GM12878 (cell line): ENCODE results near the gene TBC1D22B. TPM values are rescaled to one million over a fixed set of nuclear protein-coding genes. Genes with fewer than 3 reads are reported as not detected.

Experiments
- ATAC-seq: fragments of 200-7000 bp; cut with Tn5 transposase; 3 replicates; pipeline ENCODE4 v1.9.1; 2020; ENCODE audit warnings: mild to moderate bottlenecking, moderate library complexity
- BruUV-seq: library from RNA; stranded (reverse); fragments of 400-500 nt; replicated peaks from 2 replicates; lab custom pipeline; 2021; lab: Mats Ljungman, UMichigan
- CTCF ChIA-PET: fragments of 300-600 bp; sonication (Branson Sonifier 250); formaldehyde crosslinking; extraction: SDS; loops from one replicate; lab custom pipeline; 2021; ENCODE audit warnings: inconsistent platforms; lab: Yijun Ruan, JAX
- POLR2A ChIA-PET: fragments of 350-600 bp; formaldehyde crosslinking; extraction: SDS; loops from one replicate; lab custom pipeline; 2021; ENCODE audit warnings: inconsistent platforms; lab: Charles Lee
- RAD21 ChIA-PET: fragments of 300-600 bp; sonication (Branson Sonifier 250); formaldehyde crosslinking; loops from one replicate; lab custom pipeline; 2023; ENCODE audit warnings: antibody characterized with exemption; ENCODE audit not compliant: unreplicated experiment; lab: Charles Lee
- SMC1A ChIA-PET: fragments of 300-600 bp; sonication (Branson Sonifier 250); formaldehyde crosslinking; loops from one replicate; lab custom pipeline; 2023; ENCODE audit not compliant: unreplicated experiment, uncharacterized antibody; lab: Charles Lee
- DNase-seq: peaks from one replicate; pipeline ENCODE4 v3.0.0-alpha.2; 2011; ENCODE audit warnings: low read depth, low spot score
- FAIRE-seq: peaks from 3 replicates; lab custom pipeline; 2011; peaks lifted over from hg19 to GRCh38; lab: Jason Lieb, UNC
- H2AFZ ChIP-seq: 2 replicates; pipeline ENCODE4 v1.6.0; 2011; ENCODE audit warnings: low read depth, low read length, control low read depth; ENCODE audit not compliant: control insufficient read depth
- H3K27ac ChIP-seq: 2 replicates; pipeline ENCODE4 v1.5.1; 2011; ENCODE audit warnings: control low read depth; ENCODE audit not compliant: control insufficient read depth, insufficient read depth
- H3K27me3 ChIP-seq, 2 experiments: replicated peaks in 1 of 2; 2 replicates each; pipeline versions ENCODE4 v1.6.0 to v1.6.1; 2011; ENCODE audit warnings: low read length in 1 of 2; ENCODE audit not compliant: control insufficient read depth in 2 of 2, insufficient read depth in 2 of 2
- H3K36me3 ChIP-seq, 2 experiments: 2 replicates each; pipeline ENCODE4 v1.5.1; 2011; ENCODE audit warnings: low read length in 1 of 2; ENCODE audit not compliant: control insufficient read depth in 2 of 2, insufficient read depth in 2 of 2
- H3K4me1 ChIP-seq: 2 replicates; pipeline ENCODE4 v1.6.1; 2011; ENCODE audit warnings: mild to moderate bottlenecking, low read length, moderate library complexity, mixed read lengths; ENCODE audit not compliant: control insufficient read depth, insufficient read depth
- H3K4me2 ChIP-seq: 2 replicates; pipeline ENCODE4 v1.6.0; 2011; ENCODE audit warnings: control low read depth; ENCODE audit not compliant: control insufficient read depth, insufficient read depth
- H3K4me3 ChIP-seq: fragments of 200-600 bp; sonication (generic); 2 replicates; pipeline ENCODE4 v1.5.1; 2016
- H3K79me2 ChIP-seq: 2 replicates; pipeline ENCODE4 v1.6.0; 2011; ENCODE audit warnings: low read length; ENCODE audit not compliant: control insufficient read depth, insufficient read depth
- H3K9ac ChIP-seq: 2 replicates; pipeline ENCODE4 v1.8.0; 2011; ENCODE audit warnings: low read length, control low read depth, mixed read lengths; ENCODE audit not compliant: control insufficient read depth, insufficient read depth
- H3K9me3 ChIP-seq: replicated peaks from 3 replicates; pipeline ENCODE4 v1.5.1; 2011; ENCODE audit warnings: mild to moderate bottlenecking, low read length; ENCODE audit not compliant: control insufficient read depth, insufficient read depth
- H4K20me1 ChIP-seq: 2 replicates; pipeline ENCODE4 v1.6.0; 2011; ENCODE audit not compliant: control insufficient read depth, insufficient read depth
- CREM ChIP-seq: IDR thresholded peaks from 2 replicates; pipeline ENCODE4 v1.6.1; 2014; ENCODE audit warnings: antibody characterized with exemption, low read depth
- IKZF1 ChIP-seq: fragments of 450-650 bp; conservative IDR thresholded peaks from 2 replicates; pipeline ENCODE4 v1.6.1; 2017; ENCODE audit warnings: antibody characterized with exemption, mild to moderate bottlenecking
- NFIC ChIP-seq: IDR thresholded peaks from 2 replicates; pipeline ENCODE4 v1.6.1; 2012; ENCODE audit warnings: low read depth, mild to moderate bottlenecking, inconsistent platforms, low read length, moderate library complexity
- PKNOX1 ChIP-seq: fragments of 450-650 bp; IDR thresholded peaks from 2 replicates; pipeline ENCODE4 v1.6.1; 2016; ENCODE audit warnings: mild to moderate bottlenecking
- RAD51 ChIP-seq: fragments of 450-650 bp; IDR thresholded peaks from 2 replicates; pipeline ENCODE4 v1.6.1; 2016; ENCODE audit warnings: moderate library complexity, mild to moderate bottlenecking, inconsistent platforms
- SIX5 ChIP-seq: IDR thresholded peaks from 2 replicates; pipeline ENCODE4 v1.6.1; 2011; ENCODE audit warnings: mild to moderate bottlenecking, low read depth, low read length, moderate library complexity; ENCODE audit not compliant: severe bottlenecking
- SMAD5 ChIP-seq: IDR thresholded peaks from 2 replicates; pipeline ENCODE4 v1.6.1; 2016; ENCODE audit warnings: antibody characterized with exemption, low read depth
- SP1 ChIP-seq: IDR thresholded peaks from one replicate; pipeline ENCODE4 v1.6.1; 2011; ENCODE audit warnings: low read depth, low read length
- SREBF1 ChIP-seq: IDR thresholded peaks from 2 replicates; pipeline ENCODE4 v1.6.1; 2012; ENCODE audit warnings: mild to moderate bottlenecking, low read length
- YBX1 ChIP-seq: fragments of 450-650 bp; IDR thresholded peaks from 2 replicates; pipeline ENCODE4 v1.6.1; 2016; ENCODE audit warnings: antibody characterized with exemption
- ZBED1 ChIP-seq: IDR thresholded peaks from 2 replicates; pipeline ENCODE4 v1.6.1; 2016; ENCODE audit warnings: borderline replicate concordance
- ZNF592 ChIP-seq: fragments of 450-650 bp; IDR thresholded peaks from 2 replicates; pipeline ENCODE4 v1.6.1; 2017; ENCODE audit warnings: mild to moderate bottlenecking, moderate library complexity
- ZSCAN29 ChIP-seq: fragments of 450-650 bp; IDR thresholded peaks from 2 replicates; pipeline ENCODE4 v1.6.1; 2017; ENCODE audit warnings: mild to moderate bottlenecking, moderate library complexity
- WGBS: methylation state at CpG from one replicate; pipeline ENCODE4 v1.1.6; 2016; ENCODE audit warnings: low lambda C conversion rate; ENCODE audit not compliant: insufficient replicate concordance, insufficient coverage; ENCODE audit errors: missing lambda C conversion rate; 5-methylcytosine and 5-hydroxymethylcytosine counted together
- in situ Hi-C: fragments of 300-500 bp; cut with MboI; formaldehyde crosslinking; loops from 9 replicates; pipeline ENCODE4 v1.14.3; 2018; ENCODE audit warnings: mixed read lengths
- intact Hi-C: fragments of 100-400 bp; cut with micrococcal nuclease; formaldehyde crosslinking; loops from one replicate; pipeline ENCODE4 v1.14.2; 2022; ENCODE audit not compliant: unreplicated experiment
- polyA plus RNA-seq, 11 experiments: library from polyadenylated mRNA; depleted of rRNA in 4 of 11; unstranded in 6 of 11; stranded (reverse) in 5 of 11; fragments of >200 nt; fragmentation: Nextera tagmentation in 4 of 11; fragmentation: Illumina TruSeq in 1 of 11; extraction: Ambion mirVana in 4 of 11; extraction: Trizol in 1 of 11; gene quantifications; 1 replicate in 1 of 11; 2 replicates in 10 of 11; pipeline versions ENCODE4 v1.2.1 to v1.2.3, GENCODE V29; 2011 to 2016; ENCODE audit warnings: inconsistent platforms in 2 of 11, missing spikeins in 2 of 11, low read depth in 1 of 11
- total RNA-seq, 4 experiments: library from RNA; depleted of rRNA in 3 of 4; stranded (reverse); fragments of >200 nt in 3 of 4; fragmentation: Illumina TruSeq in 1 of 4; extraction: Trizol in 1 of 4; gene quantifications; 2 replicates each; pipeline versions ENCODE4 v1.2.1 to v1.2.3, GENCODE V29; 2013 to 2021
- TF ChIP-seq, protein P1 (sequence below): fragments of 150-350 bp; IDR thresholded peaks from 2 replicates; pipeline ENCODE4 v1.6.1; 2014; ENCODE audit warnings: mild to moderate bottlenecking, low read depth, low read length

The TBC1D22B gene
- total and polyA plus RNA-seq, 10 of the 15 experiments (the other 5 are each of a cell fraction or from before 2014, with no cell fraction given), result 3.4 to 18.7 (median 14.1) TPM

DNA sequence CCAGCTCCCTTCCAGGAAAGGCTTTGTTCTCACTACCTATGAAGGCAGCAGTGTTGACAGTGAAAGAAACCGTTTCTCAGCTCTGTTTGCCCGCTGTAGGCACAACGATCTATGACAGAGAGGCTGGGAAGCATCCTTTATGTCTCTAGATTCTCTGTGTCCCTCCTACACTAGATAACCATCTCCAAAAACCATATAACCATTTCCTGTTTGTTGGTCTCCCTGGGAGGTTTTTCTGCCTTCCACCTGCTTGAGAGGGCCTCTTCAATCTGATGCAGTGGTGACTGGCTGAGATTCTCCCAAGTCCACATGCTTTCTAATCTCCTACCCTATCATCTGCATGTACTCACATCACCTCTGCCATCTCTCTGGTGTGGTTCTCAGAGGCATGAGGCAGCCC lies 32.4 kb downstream of the TBC1D22B start:
- H2AFZ ChIP-seq, result no peak overlapping the region
- in situ Hi-C loops (no loop called here), intact Hi-C loops (no loop called here)
- BruUV-seq, result no TSS peak
- TF ChIP-seq PKNOX1, result no peak
- no peak for TF ChIP-seq IKZF1
- no peak for TF ChIP-seq CREM
- no peak for TF ChIP-seq RAD51
- no peak for TF ChIP-seq ZBED1
- TF ChIP-seq NFIC, result no peak
- no peak for TF ChIP-seq SP1
- TF ChIP-seq ZSCAN29, result no peak
- TF ChIP-seq, protein P1, sequence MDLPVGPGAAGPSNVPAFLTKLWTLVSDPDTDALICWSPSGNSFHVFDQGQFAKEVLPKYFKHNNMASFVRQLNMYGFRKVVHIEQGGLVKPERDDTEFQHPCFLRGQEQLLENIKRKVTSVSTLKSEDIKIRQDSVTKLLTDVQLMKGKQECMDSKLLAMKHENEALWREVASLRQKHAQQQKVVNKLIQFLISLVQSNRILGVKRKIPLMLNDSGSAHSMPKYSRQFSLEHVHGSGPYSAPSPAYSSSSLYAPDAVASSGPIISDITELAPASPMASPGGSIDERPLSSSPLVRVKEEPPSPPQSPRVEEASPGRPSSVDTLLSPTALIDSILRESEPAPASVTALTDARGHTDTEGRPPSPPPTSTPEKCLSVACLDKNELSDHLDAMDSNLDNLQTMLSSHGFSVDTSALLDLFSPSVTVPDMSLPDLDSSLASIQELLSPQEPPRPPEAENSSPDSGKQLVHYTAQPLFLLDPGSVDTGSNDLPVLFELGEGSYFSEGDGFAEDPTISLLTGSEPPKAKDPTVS, result no peak
- TF ChIP-seq SIX5, result no peak
- no peak for TF ChIP-seq SMAD5
- TF ChIP-seq YBX1, result no peak
- TF ChIP-seq ZNF592, result no peak
- no peak for TF ChIP-seq SREBF1
- no peak overlapping the region for H3K4me3 ChIP-seq
- ChIA-PET RAD21 (no interaction called here), SMC1A (interaction anchor here (0.5 kb wide), 1 partner anchor 137 kb away, joined by 3 read pairs; no protein-coding TSS in a partner anchor), CTCF (no interaction called here), POLR2A (no interaction called here)
- no peaks in the 10 kb centered on the region for H3K79me2 ChIP-seq
- no peak overlapping the region for H3K27ac ChIP-seq
- FAIRE-seq, result no peak
- H3K9me3 ChIP-seq, result no peaks in the 10 kb centered on the region
- ATAC-seq, result no peak
- H4K20me1 ChIP-seq, result no peaks in the 10 kb centered on the region
- no peaks in the 10 kb centered on the region for H3K27me3 ChIP-seq
- peaks cover 18% of the 10 kb centered on the region for H3K4me1 ChIP-seq
- H3K36me3 ChIP-seq, result peaks cover 7 to 11% of the 10 kb centered on the region in 2 experiments; a peak in 3 of 4 replicates
- H3K4me2 ChIP-seq, result no peak overlapping the region
- DNase-seq, result no peak
- 99% methylated on average over 3 of the region's 3 CpGs for WGBS
- no peak overlapping the region for H3K9ac ChIP-seq
